HepG2 (cell line): Measurements from ENCODE around the gene EXOC6B. TPM values are rescaled to one million over a fixed set of nuclear protein-coding genes. Genes with fewer than 3 reads are reported as not detected.

Experiments
- ADNP ChIP-seq: sonication (generic); formaldehyde crosslinking; IDR thresholded peaks from 2 replicates; pipeline ENCODE4 v1.4.0; 2020; ENCODE audit warnings: missing genetic modification reagents
- ARNTL ChIP-seq: sonication (generic); formaldehyde crosslinking; IDR thresholded peaks from 2 replicates; pipeline ENCODE4 v1.4.0; 2020; ENCODE audit warnings: mild to moderate bottlenecking, missing genetic modification reagents
- ATAD3A ChIP-seq: sonication (generic); formaldehyde crosslinking; IDR thresholded peaks from 2 replicates; pipeline ENCODE4 v1.4.0; 2020; ENCODE audit warnings: missing genetic modification reagents
- DNMT1 ChIP-seq: sonication (generic); formaldehyde crosslinking; IDR thresholded peaks from 2 replicates; pipeline ENCODE4 v1.5.1; 2020; ENCODE audit warnings: mild to moderate bottlenecking, missing genetic modification reagents
- GABPB1 ChIP-seq: IDR thresholded peaks from 2 replicates; pipeline ENCODE4 v1.6.1; 2016; ENCODE audit warnings: mild to moderate bottlenecking, missing genetic modification reagents, moderate library complexity, missing compliant biosample characterization
- HMGA1 ChIP-seq: sonication (generic); formaldehyde crosslinking; conservative IDR thresholded peaks from 2 replicates; pipeline ENCODE4 v1.4.0; 2020; ENCODE audit warnings: missing genetic modification reagents
- MAFG ChIP-seq: sonication (generic); formaldehyde crosslinking; IDR thresholded peaks from 2 replicates; pipeline ENCODE4 v1.5.1; 2020; ENCODE audit warnings: mild to moderate bottlenecking, missing genetic modification reagents
- MBD4 ChIP-seq: IDR thresholded peaks from 2 replicates; pipeline ENCODE4 v1.6.1; 2012; ENCODE audit warnings: low read length, inconsistent platforms, borderline replicate concordance
- MXD4 ChIP-seq: IDR thresholded peaks from 2 replicates; pipeline ENCODE4 v1.6.1; 2016; ENCODE audit warnings: mild to moderate bottlenecking, missing biosample characterization, missing genetic modification reagents
- NR3C1 ChIP-seq: sonication (generic); formaldehyde crosslinking; IDR thresholded peaks from 2 replicates; pipeline ENCODE4 v1.4.0; 2020; ENCODE audit warnings: missing genetic modification reagents
- RFXAP ChIP-seq: sonication (generic); formaldehyde crosslinking; IDR thresholded peaks from 2 replicates; pipeline ENCODE4 v1.4.0; 2020; ENCODE audit warnings: missing genetic modification reagents, borderline replicate concordance
- SNAI1 ChIP-seq: sonication (generic); formaldehyde crosslinking; IDR thresholded peaks from 2 replicates; pipeline ENCODE4 v1.5.0; 2020; ENCODE audit warnings: mild to moderate bottlenecking, missing genetic modification reagents, borderline replicate concordance
- TCF7 ChIP-seq: sonication (generic); IDR thresholded peaks from 2 replicates; pipeline ENCODE4 v1.6.1; 2016; ENCODE audit warnings: antibody characterized with exemption, low read depth
- WIZ ChIP-seq: sonication (generic); formaldehyde crosslinking; IDR thresholded peaks from 2 replicates; pipeline ENCODE4 v1.5.1; 2020; ENCODE audit warnings: mild to moderate bottlenecking, missing genetic modification reagents
- XRCC5 ChIP-seq: fragments of 200-400 bp; formaldehyde crosslinking; optimal IDR thresholded peaks from 2 replicates; pipeline ENCODE3; 2017; ENCODE audit warnings: mild to moderate bottlenecking, low read length
- ZEB1 ChIP-seq: IDR thresholded peaks from 2 replicates; pipeline ENCODE4 v1.6.1; 2012; ENCODE audit warnings: mild to moderate bottlenecking, low read depth, inconsistent platforms; ENCODE audit not compliant: insufficient replicate concordance
- ZNF513 ChIP-seq: sonication (generic); formaldehyde crosslinking; conservative IDR thresholded peaks from 2 replicates; pipeline ENCODE4 v1.5.0; 2020; ENCODE audit warnings: missing genetic modification reagents
- ZNF616 ChIP-seq: sonication (generic); formaldehyde crosslinking; IDR thresholded peaks from 2 replicates; pipeline ENCODE4 v1.5.0; 2020; ENCODE audit warnings: low read depth, mild to moderate bottlenecking, missing genetic modification reagents
- polyA plus RNA-seq, 8 experiments: library from polyadenylated mRNA; depleted of rRNA in 3 of 8; stranded (reverse) in 7 of 8; unstranded in 1 of 8; fragments of >200 nt; fragmentation: Illumina TruSeq in 4 of 8; extraction: Trizol in 4 of 8; gene quantifications; 2 replicates each; pipeline versions ENCODE4 v1.2.1 to v1.2.3, GENCODE V29; 2011 to 2016; ENCODE audit warnings: low read depth in 4 of 8, missing spikeins in 1 of 8, mixed read lengths in 1 of 8; ENCODE audit not compliant: insufficient read depth in 1 of 8
- total RNA-seq, 5 experiments: library from RNA; depleted of rRNA; stranded (reverse); fragments of >200 nt; fragmentation: Illumina TruSeq; extraction: Trizol; gene quantifications; 2 replicates each; pipeline ENCODE4 v1.2.3, GENCODE V29; 2016; ENCODE audit warnings: low read depth in 1 of 5
- TF ChIP-seq, protein P1 (sequence below): sonication (generic); formaldehyde crosslinking; IDR thresholded peaks from 2 replicates; pipeline ENCODE4 v1.8.0; 2022; ENCODE audit warnings: mild to moderate bottlenecking, missing genetic modification reagents; ENCODE audit not compliant: insufficient replicate concordance
- TF ChIP-seq, protein P2 (sequence below): sonication (generic); formaldehyde crosslinking; IDR thresholded peaks from 2 replicates; pipeline ENCODE4 v1.4.0; 2020; ENCODE audit warnings: mild to moderate bottlenecking, missing genetic modification reagents

The EXOC6B gene
- total and polyA plus RNA-seq, 2 of the 13 experiments (the other 11 are each of a cell fraction or from before 2014, with no cell fraction given), result 9.1 to 15.9 TPM

GRCh38 chr2:72862239-72862988, 36.6 kb upstream of the EXOC6B start (continued):
- 0 out of 2 replicates have a peak, but pooled peaks have one; percentile 48 for TF ChIP-seq MXD4
- 0 out of 2 replicates have a peak, but pooled peaks have one; percentile 63 for TF ChIP-seq WIZ
- TF ChIP-seq MBD4, result no peak
- TF ChIP-seq, protein P1, sequence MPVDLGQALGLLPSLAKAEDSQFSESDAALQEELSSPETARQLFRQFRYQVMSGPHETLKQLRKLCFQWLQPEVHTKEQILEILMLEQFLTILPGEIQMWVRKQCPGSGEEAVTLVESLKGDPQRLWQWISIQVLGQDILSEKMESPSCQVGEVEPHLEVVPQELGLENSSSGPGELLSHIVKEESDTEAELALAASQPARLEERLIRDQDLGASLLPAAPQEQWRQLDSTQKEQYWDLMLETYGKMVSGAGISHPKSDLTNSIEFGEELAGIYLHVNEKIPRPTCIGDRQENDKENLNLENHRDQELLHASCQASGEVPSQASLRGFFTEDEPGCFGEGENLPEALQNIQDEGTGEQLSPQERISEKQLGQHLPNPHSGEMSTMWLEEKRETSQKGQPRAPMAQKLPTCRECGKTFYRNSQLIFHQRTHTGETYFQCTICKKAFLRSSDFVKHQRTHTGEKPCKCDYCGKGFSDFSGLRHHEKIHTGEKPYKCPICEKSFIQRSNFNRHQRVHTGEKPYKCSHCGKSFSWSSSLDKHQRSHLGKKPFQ (CRISPR knock-in tag), result no peak
- no peak for TF ChIP-seq HMGA1 (CRISPR knock-in tag)
- no peak for TF ChIP-seq ZEB1
- TF ChIP-seq ADNP (CRISPR knock-in tag), result no peak
- TF ChIP-seq ATAD3A, result no peak
- TF ChIP-seq MAFG, result no peak
- no peak for TF ChIP-seq TCF7
- no peak for TF ChIP-seq ZNF513 (CRISPR knock-in tag)
- 0 out of 2 replicates have a peak, but pooled peaks have one; percentile 28 for TF ChIP-seq ARNTL (CRISPR knock-in tag)
- TF ChIP-seq SNAI1, result no peak
- peak; percentile 63; the same call in 1 of the 2 replicates for TF ChIP-seq GABPB1
- TF ChIP-seq XRCC5, result peak; percentile 99
- no peak for TF ChIP-seq NR3C1 (CRISPR knock-in tag)
- TF ChIP-seq ZNF616, result no peak
- TF ChIP-seq DNMT1 (CRISPR knock-in tag), result no peak
- TF ChIP-seq RFXAP, result 0 out of 2 replicates have a peak, but pooled peaks have one; percentile 55
- TF ChIP-seq, protein P2, sequence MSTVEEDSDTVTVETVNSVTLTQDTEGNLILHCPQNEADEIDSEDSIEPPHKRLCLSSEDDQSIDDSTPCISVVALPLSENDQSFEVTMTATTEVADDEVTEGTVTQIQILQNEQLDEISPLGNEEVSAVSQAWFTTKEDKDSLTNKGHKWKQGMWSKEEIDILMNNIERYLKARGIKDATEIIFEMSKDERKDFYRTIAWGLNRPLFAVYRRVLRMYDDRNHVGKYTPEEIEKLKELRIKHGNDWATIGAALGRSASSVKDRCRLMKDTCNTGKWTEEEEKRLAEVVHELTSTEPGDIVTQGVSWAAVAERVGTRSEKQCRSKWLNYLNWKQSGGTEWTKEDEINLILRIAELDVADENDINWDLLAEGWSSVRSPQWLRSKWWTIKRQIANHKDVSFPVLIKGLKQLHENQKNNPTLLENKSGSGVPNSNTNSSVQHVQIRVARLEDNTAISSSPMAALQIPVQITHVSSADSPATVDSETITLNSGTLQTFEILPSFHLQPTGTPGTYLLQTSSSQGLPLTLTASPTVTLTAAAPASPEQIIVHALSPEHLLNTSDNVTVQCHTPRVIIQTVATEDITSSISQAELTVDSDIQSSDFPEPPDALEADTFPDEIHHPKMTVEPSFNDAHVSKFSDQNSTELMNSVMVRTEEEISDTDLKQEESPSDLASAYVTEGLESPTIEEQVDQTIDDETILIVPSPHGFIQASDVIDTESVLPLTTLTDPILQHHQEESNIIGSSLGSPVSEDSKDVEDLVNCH (CRISPR knock-in tag), result 0 out of 2 replicates have a peak, but pooled peaks have one; percentile 29
